ENCODE measurements around the gene MBNL2.

Gene MBNL2

GRCh38 chr13:97386801-97387484 is 164.8 kb downstream of the MBNL2 start:
- DNase-seq = no peak

GRCh38 chr13:97387485-97387839 is 165.3 kb downstream of the MBNL2 start:
- no peak for DNase-seq

- DNase-seq = no peak
Observed at GRCh38 chr13:97387890-97388289, 165.8 kb downstream of the MBNL2 start.

GRCh38 chr13:97388373-97388772 is 166.2 kb downstream of the MBNL2 start:
- DNase-seq = no peak

- no peak for DNase-seq
Observed at GRCh38 chr13:97390941-97391600, 168.9 kb downstream of the MBNL2 start.

- DNase-seq = no peak
Observed at GRCh38 chr13:97392020-97392419, 169.9 kb downstream of the MBNL2 start.

- no peak for DNase-seq
Observed at GRCh38 chr13:97394542-97394941, 172.4 kb downstream of the MBNL2 start.

- no peak for DNase-seq
Observed at GRCh38 chr13:97395447-97396136, 173.5 kb downstream of the MBNL2 start.

- no peak for DNase-seq
Observed at GRCh38 chr13:97397267-97397666, 175.1 kb downstream of the MBNL2 start.

GRCh38 chr13:97401421-97401820 is 179.3 kb downstream of the MBNL2 start:
- DNase-seq = no peak

GRCh38 chr13:97403893-97404750 is 182.0 kb downstream of the MBNL2 start:
- no peak for DNase-seq

- DNase-seq = no peak
Observed at GRCh38 chr13:97407540-97407939, 185.4 kb downstream of the MBNL2 start.

GRCh38 chr13:97408938-97409337 is 186.8 kb downstream of the MBNL2 start:
- no peak for DNase-seq

GRCh38 chr13:97411984-97412383 is 189.9 kb downstream of the MBNL2 start:
- DNase-seq = no peak

- DNase-seq = no peak
Observed at GRCh38 chr13:97413694-97414093, 191.6 kb downstream of the MBNL2 start.

- DNase-seq = no peak
Observed at GRCh38 chr13:97414392-97414791, 192.3 kb downstream of the MBNL2 start.

- DNase-seq = no peak
Observed at GRCh38 chr13:97417698-97418097, 195.6 kb downstream of the MBNL2 start.

- DNase-seq = no peak
Observed at GRCh38 chr13:97422118-97423054, 200.3 kb downstream of the MBNL2 start.

- no peak for DNase-seq
Observed at GRCh38 chr13:97423300-97424045, 201.3 kb downstream of the MBNL2 start.

GRCh38 chr13:97425590-97425989 is 203.5 kb downstream of the MBNL2 start:
- DNase-seq = no peak

- DNase-seq = no peak
Observed at GRCh38 chr13:97426695-97427094, 204.6 kb downstream of the MBNL2 start.
